Measurements from ENCODE around the gene PHLDB3.

The PHLDB3 gene

GRCh38 chr19:43505941-43506340, 1.4 kb upstream of the PHLDB3 start:
- no peak for DNase-seq (ENCODE audit: low read depth)
- no peak overlapping the region for H3K4me3 ChIP-seq (ENCODE audit: control insufficient read depth, low read depth, low read length)
- no peak for TF ChIP-seq CTCF (IDR thresholded peaks at IDR 0.05; ENCODE audit: control insufficient read depth, insufficient read depth, low read depth, low read length, missing control alignments)

- H3K4me3 ChIP-seq (ENCODE audit: control insufficient read depth, low read depth, low read length) = no peak overlapping the region; the same call in 1 of the 2 replicates
- TF ChIP-seq CTCF (IDR thresholded peaks at IDR 0.05; ENCODE audit: control insufficient read depth, insufficient read depth, low read depth, low read length, missing control alignments) = no peak
Measured at GRCh38 chr19:43505186-43505456, 575 bp upstream of the PHLDB3 start.

GRCh38 chr19:43503501-43504425, 783 bp downstream of the PHLDB3 start:
- TF ChIP-seq CTCF (IDR thresholded peaks at IDR 0.05; ENCODE audit: control insufficient read depth, insufficient read depth, low read depth, low read length, missing control alignments) = no peak
- H3K4me3 ChIP-seq (ENCODE audit: control insufficient read depth, low read depth, low read length) = peak overlapping the region; percentile 62
- peak; percentile 39 for DNase-seq (ENCODE audit: low read depth)

More at GRCh38 chr19:43505186-43505456, 575 bp upstream of the PHLDB3 start:
- no peak for DNase-seq (ENCODE audit: low read depth)

GRCh38 chr19:43502419-43502976, 2.0 kb downstream of the PHLDB3 start:
- no peak overlapping the region for H3K4me3 ChIP-seq (ENCODE audit: control insufficient read depth, low read depth, low read length)
- no peak for TF ChIP-seq CTCF (IDR thresholded peaks at IDR 0.05; ENCODE audit: control insufficient read depth, insufficient read depth, low read depth, low read length, missing control alignments)
- no peak for DNase-seq (ENCODE audit: low read depth)

- no peak overlapping the region for H3K4me3 ChIP-seq (ENCODE audit: control insufficient read depth, low read depth, low read length)
- TF ChIP-seq CTCF (IDR thresholded peaks at IDR 0.05; ENCODE audit: control insufficient read depth, insufficient read depth, low read depth, low read length, missing control alignments) = no peak
Measured at GRCh38 chr19:43501661-43502418, 2.7 kb downstream of the PHLDB3 start.

GRCh38 chr19:43499042-43499441, 5.5 kb downstream of the PHLDB3 start:
- H3K4me3 ChIP-seq (ENCODE audit: control insufficient read depth, low read depth, low read length) = no peak overlapping the region
- no peak for TF ChIP-seq CTCF (IDR thresholded peaks at IDR 0.05; ENCODE audit: control insufficient read depth, insufficient read depth, low read depth, low read length, missing control alignments)
- no peak for DNase-seq (ENCODE audit: low read depth)

More at GRCh38 chr19:43501661-43502418, 2.7 kb downstream of the PHLDB3 start:
- no peak for DNase-seq (ENCODE audit: low read depth)

Data from AG09309 (cell line).